ELF-1 (cell line): ENCODE measurements around the gene ARHGAP24.
"Not testable (repeated sequence)": the region's sequence is repeated elsewhere in the genome, so short reads cannot be mapped to it uniquely, and the experiment has no call there.

Experiments
- DNase-seq: peaks from one replicate; pipeline ENCODE4 v3.0.0-alpha.2; 2016; ENCODE audit warnings: low read depth, low spot score

Gene ARHGAP24

DNA sequence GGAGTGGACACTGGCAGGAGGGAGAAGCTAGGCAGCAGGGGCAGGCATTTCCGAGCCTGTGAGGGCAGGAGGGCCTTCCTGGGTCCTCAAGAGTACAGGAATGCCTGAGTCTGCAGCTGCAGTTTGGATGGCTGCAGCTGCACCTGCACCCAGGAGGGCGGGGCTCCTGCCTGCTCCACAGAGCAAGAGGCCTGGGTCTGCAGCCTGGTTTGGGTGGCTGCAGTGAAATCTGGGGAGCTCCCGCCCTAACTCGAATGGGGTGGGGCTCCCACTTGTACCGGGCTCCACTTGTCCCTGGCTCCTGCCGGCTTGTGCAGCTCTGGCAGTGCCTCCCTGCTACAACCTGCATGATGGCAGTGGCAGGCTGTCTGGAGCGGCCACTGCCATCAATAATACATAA is 436.0 kb downstream of the ARHGAP24 start:
- DNase-seq: no peak

- DNase-seq: no peak
Measured at GRCh38 chr4:85913931-85914694, 439.2 kb downstream of the ARHGAP24 start.

DNA sequence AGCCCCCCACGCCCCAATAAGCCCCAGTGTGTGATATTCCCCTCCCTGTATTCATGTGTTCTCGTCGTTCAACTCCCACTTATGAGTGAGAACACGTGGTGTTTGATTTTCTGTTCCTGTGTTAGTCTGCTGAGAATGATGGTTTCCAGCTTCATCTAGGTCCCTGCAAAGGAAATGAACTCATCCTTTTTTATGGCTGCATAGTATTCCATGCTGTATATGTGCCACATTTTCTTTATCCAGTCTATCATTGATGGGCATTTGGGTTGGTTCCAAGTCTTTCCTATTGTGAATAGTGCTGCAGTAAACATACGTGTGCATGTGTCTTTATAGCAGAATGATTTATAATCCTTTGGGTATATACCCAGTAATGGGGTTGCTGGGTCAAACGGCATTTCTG is 440.6 kb downstream of the ARHGAP24 start:
- not testable (repeated sequence) for DNase-seq

GRCh38 chr4:85919200-85919887 is 444.4 kb downstream of the ARHGAP24 start:
- DNase-seq: no peak

DNA sequence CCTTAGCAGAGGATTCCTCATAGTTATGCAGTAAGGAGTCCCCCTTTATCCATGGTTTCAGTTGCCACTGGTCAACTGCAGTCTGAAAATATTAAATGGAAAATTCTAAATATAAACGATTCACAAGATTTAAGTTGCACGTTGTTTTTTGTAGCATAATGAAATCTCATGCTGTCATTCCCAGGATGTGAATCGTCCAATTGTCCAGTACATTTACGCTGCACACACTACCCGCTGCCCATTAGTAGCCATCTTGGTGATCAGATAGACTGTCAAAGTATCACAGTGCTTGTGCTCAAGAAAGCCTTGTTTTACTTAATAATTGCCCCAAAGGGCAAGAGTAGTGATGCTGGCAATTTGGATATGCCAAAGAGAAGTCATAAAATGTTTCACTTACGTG is 450.1 kb downstream of the ARHGAP24 start:
- no peak for DNase-seq

GRCh38 chr4:85928775-85929591 is 454.0 kb downstream of the ARHGAP24 start:
- DNase-seq: peak; percentile 5

DNA sequence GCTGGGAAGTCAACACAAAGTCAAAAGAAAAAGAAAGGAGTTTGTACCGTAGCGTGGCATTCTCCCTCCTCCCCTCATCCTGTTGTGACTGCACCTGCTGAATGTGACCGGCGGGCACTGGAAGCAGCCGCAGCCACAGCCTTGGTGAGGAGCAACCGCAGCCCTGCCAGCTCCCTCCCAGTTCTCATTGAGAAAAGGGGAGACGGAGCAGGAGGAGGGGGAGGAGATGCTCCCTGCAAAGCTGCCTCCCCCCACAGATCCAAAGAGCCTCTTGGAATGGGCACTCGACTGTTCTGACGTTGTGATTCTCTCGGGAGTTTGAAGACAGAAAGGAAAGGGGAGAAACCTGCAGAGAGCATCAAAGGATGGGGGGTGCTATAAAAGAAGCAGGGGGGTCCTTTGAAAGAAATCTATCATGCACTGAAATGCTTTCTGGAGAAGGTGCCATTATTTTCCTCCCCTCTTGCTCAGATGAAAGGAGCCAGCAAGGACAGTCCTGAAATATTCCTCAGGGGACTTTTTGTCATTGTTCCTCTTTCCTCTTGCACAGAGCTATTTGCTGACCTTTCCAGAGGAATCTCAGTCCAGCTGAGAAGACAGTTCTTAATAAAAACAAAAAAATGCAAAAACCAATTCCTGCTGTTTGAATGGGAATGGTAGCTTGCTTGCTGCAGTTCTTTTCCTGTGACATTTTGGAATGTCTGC is 455.2 kb downstream of the ARHGAP24 start:
- DNase-seq: peak; percentile 26

GRCh38 chr4:85932500-85933290 is 457.7 kb downstream of the ARHGAP24 start:
- peak; percentile 14 for DNase-seq

DNA sequence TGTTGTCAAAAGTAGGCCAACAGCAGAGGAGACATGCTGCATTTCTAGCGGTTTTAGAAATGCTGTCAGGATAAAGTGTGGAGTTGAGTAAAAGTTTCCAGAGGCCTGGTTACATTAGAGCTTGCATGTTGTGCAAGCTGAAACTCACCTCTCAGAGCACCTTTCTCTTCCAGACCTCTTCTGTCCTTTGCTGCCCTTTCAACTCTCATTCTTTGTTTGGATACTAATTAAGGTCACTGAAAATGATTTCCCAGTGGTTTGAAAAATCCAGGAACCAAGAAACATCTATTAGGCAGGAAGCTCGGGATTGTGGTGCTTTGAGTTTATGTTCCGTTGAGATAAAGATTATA is 458.3 kb downstream of the ARHGAP24 start:
- DNase-seq: no peak

- DNase-seq: no peak
Measured at GRCh38 chr4:85937507-85937906, 462.6 kb downstream of the ARHGAP24 start.

GRCh38 chr4:85938062-85938461 is 463.1 kb downstream of the ARHGAP24 start:
- no peak for DNase-seq

DNA sequence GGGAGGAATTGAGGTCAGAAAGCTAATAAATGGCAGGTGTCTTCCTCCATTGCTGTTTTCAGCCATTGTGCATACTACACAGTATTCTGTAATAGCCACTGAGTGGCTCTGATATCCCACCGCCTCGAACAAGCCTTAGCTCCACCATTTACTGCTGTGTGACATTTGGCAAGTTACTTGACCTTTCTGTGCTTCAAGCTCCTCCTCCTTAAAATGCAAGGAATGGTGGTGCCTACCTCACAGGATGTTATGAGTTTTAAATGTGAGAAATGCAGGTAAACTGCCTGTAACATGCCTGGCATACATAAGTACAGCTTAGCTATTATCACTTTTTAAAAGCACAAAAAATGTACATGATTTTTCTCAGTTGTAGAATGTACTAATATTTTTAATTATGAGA is 464.0 kb downstream of the ARHGAP24 start:
- no peak for DNase-seq

DNA sequence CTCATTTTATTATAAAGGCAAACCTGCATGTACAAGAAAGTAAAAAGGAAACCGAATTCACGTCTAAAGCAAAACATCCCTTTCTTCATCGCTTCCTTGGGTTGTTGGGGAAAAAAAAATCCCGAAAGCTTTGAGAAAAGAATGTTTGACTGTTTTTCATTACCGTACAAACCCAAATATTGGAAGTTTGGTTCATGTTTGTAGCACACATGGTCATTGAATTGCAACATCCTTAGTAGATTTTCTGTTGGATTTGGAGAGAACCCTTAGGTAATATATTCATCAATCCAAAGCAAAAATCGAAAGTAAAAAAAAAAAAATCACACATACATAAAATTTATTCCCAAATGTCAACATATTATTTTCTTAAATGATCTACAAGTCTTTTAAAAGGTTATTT is 464.6 kb downstream of the ARHGAP24 start:
- DNase-seq: no peak

DNA sequence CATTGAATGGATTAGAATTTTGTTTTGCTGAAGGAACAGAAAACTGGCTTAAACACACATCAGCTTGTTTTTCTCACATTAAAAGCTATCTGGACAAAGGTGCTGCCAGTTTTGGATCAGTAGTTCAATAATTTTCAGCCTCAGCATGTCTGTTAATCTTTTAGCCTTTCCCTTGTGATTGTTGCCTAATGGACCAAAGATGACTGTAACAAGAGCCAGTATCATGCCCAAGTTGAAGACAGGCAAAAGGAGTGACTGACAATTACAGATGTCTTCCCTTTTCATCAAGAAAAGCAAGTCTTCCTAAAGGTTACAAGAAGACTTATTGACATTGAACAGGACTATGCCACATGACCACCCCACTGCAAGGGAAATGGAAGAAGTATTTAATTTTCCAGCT is 465.2 kb downstream of the ARHGAP24 start:
- no peak for DNase-seq

DNA sequence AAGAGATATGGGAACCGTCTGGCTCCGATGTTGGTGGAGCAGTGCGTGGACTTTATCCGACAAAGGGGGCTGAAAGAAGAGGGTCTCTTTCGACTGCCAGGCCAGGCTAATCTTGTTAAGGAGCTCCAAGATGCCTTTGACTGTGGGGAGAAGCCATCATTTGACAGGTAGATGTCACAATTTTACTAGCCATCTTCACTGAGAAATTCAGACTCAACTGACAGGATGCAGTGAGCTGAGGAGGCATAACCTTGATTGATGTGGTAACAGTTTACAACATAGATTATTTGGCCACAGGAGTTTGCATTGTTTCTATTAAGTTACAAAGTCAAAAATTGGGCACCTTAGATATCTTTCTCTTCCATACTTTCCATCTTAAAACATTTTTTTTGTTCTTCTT is 467.2 kb downstream of the ARHGAP24 start:
- no peak for DNase-seq

- DNase-seq: no peak
Measured at GRCh38 chr4:85946821-85947220, 471.9 kb downstream of the ARHGAP24 start.

- no peak for DNase-seq
Measured at GRCh38 chr4:85951099-85951498, 476.1 kb downstream of the ARHGAP24 start.

DNA sequence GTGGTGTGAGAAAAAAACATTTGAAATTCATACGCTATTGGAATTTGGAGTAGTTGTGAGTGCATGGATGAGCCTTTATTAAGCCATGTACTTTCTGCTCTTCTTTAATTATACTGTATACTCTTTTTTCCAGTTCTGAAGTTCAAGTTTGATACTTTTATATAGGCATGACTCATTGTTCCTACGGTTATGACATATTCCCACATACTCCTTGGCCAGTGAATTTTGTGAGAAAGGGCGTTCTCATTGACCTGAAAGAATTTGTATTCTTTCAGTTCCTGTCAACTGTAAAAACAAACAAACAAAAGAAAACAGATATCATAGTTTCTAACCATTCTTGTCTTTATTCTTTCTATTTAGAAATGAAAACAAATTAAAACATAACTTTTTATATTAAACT is 477.6 kb downstream of the ARHGAP24 start:
- no peak for DNase-seq

GRCh38 chr4:85952972-85953650 is 478.2 kb downstream of the ARHGAP24 start:
- DNase-seq: no peak

DNA sequence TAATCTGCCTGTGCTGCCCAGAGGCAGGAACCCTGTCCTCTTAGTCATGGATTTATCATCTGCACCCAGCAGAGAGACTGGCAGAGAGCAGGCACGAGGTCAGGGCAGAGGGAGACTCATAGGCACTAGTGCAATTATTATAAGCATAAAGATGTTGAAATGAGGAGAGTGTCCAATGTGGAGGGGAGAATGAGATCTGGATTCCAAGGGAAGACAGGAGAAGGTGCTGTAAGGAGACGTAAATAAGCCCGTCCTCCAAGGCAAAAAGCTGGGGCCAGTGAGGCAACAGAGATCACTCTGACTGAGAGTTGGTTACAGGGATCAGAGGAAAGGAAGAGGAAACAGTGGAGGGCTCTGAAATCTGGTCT is 478.7 kb downstream of the ARHGAP24 start:
- DNase-seq: peak; percentile 44
